Activated T-cell treated with anti-CD3 and anti-CD28 coated beads, Interleukin-2, amount 50 U/mL, for 1 hour (primary cell): ENCODE results near the gene CADM1.

Experiments used
- DNase-seq: peaks from one replicate; pipeline ENCODE4 v3.0.0-alpha.2; 2020

Gene CADM1

GRCh38 chr11:115347106-115347505, 157.1 kb downstream of the CADM1 start:
- DNase-seq, result no peak

- no peak for DNase-seq
These were observed 158.4 kb downstream of the CADM1 start for GRCh38 chr11:115345840-115346239.

DNA sequence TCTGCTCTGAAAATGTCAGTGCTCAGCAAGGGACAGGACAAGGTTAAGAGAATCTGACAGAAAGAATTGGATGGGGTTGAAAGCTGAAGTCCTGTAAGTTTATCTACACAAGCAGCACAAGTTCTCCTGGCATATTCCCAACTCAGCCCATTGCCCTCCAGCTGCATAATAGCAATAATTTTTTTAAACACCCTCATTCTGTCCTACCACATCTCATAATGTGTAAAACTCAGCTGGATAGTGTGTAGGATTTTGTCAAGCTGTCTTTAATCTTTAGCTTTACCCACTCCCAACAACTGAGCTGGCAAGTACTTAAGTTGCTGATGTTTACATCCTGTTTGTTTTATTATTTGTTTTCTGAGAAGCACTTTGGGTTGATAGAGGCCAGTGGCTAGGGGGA, 158.9 kb downstream of the CADM1 start:
- DNase-seq, result no peak

GRCh38 chr11:115344846-115345245, 159.4 kb downstream of the CADM1 start:
- no peak for DNase-seq

DNA sequence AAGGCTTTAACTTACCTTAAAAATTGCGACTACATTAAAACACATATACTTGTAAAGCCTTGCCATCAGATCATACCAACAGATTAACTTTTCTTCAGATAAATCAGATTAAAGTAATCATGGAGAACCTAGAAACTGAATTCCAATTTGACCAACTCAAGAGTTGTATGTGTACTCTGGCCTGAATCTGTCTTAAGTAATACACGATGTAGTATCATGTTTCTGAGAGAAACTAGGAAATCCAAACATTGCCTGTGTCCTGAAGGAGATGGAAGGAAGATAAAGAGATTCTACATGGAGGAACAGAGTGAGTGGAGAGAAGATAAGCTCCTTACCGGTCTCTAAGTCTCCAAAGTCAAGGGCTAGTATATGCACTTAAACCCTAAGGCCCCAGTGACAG, 162.1 kb downstream of the CADM1 start:
- DNase-seq, result no peak

DNA sequence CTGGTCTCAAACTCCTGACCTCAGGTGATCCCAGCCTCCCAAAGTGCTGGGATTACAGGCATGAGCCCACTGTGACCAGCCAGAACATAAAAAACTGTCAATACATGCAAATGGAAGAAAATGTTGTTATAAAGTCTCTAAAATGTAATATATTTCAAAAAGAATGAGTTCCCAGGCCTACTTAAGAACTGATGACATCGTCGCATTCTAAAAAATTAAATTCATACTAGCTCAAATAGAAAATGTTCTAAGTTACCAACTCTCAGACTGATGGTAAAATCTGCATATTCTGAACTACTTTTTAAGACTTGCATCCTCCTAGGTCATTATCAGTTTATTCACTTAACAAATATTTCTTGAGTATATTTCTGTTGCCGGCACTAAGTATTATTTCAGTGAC, 163.3 kb downstream of the CADM1 start:
- no peak for DNase-seq

- no peak for DNase-seq
These were observed 165.7 kb downstream of the CADM1 start for GRCh38 chr11:115338476-115338875.

DNA sequence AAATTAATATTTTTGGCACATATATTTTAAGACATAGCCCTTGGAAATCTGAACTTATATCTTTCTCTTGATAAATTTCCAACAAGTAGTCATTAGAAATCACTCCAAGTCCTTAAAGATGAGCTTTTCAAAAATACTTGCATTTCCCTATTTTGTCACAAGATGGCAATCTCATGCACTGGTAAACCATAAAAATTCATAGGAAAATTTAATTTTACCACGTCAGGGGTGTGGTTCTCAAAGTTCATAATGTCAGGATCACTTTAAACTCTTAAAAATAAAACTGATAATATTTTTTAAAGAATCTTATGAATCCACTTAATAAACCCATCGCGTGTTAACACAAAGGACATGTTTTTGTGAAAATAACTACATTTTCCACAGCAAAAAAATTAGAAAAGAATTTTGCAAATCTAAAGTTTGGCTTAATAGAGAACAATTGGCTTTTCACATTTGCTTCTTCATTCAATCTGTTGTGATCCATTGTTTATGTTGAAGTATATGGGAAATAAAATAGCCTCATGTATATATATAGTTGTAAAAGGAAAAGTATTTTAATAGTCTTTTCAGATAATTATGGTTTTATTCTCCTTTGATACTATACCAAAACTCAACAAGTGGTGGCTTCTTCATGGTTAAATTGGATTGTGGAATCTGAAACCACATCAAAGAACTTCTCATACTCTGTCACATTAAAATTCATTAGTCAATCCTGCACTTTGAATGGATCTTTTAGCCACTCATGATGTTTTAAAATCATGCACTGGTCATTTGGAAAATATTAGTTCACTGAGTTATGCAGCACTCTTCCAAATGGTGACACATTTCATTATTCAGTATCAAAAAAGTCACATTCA, 169.1 kb downstream of the CADM1 start:
- no peak for DNase-seq

- no peak for DNase-seq
These were observed 170.3 kb downstream of the CADM1 start for GRCh38 chr11:115333949-115334348.

DNA sequence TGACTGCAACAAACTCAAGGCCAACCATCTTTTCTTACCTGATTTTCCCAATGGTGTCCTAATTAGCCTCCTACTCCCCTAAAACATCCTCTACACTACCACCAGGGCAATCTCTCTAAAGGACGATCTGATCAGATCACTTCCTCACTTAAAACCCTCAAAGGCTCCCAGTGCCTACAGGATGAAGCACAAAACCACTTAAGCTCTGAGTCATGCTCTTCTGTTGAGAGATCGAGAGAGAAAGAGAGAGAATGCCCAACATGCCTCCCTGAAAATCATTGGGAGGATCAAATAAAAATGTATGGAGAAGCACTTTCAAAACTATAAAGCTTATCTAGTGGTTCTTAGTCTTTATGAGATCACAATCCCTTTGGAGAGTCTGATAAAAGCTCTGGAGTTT, 171.1 kb downstream of the CADM1 start:
- no peak for DNase-seq

GRCh38 chr11:115330684-115331482, 173.3 kb downstream of the CADM1 start:
- DNase-seq, result no peak

GRCh38 chr11:115326526-115326925, 177.7 kb downstream of the CADM1 start:
- no peak for DNase-seq

DNA sequence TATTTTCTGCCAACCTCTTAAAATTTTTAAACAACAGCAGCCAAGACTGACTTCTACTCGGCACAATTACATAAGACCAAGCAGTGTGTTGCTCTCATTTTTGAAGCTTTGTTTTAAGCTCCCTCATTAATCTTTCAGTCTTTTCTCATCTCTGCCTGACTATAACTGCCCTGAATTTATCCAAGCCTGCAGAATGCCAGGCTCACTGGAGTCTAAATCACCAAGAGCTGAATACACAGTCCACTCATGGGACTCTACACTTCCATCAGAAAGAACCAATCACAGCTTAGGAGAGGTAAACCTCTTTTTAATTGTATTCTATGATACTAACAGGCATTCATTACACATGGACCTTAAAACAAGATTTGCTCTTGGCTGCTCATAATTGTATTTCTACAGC, 178.7 kb downstream of the CADM1 start:
- no peak for DNase-seq

GRCh38 chr11:115324581-115325432, 179.4 kb downstream of the CADM1 start:
- DNase-seq, result no peak

DNA sequence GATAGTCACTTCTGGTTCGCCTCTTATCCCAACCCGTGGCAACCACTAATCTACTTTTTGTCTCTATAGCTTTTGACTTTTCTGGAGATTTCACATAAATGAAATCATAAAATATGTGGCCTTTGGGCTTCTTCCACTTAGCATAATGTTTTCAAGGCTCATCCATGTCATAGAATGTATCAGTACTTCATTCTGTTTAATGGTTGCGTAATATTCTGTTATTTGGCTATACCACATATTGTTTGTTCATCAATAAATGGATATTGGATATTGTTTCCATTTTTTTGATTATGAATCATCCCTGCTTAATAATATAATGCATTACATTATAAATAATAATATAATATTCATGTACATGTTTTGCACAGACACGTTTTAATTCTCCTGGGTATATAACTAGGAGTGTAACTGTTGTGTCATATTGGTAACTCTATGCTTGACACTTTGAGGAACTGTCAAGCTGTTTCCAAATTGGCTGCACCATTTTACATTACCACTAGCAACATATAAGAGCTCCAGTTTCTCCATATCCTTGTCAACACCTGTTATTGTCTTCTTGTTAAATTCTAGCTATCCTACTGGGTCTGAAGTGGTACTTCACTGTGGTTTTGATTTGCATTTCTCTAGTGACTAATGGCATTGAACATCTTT, 181.5 kb downstream of the CADM1 start:
- no peak for DNase-seq

GRCh38 chr11:115321605-115322289, 182.5 kb downstream of the CADM1 start:
- DNase-seq, result no peak

GRCh38 chr11:115317277-115318185, 186.7 kb downstream of the CADM1 start:
- no peak for DNase-seq

DNA sequence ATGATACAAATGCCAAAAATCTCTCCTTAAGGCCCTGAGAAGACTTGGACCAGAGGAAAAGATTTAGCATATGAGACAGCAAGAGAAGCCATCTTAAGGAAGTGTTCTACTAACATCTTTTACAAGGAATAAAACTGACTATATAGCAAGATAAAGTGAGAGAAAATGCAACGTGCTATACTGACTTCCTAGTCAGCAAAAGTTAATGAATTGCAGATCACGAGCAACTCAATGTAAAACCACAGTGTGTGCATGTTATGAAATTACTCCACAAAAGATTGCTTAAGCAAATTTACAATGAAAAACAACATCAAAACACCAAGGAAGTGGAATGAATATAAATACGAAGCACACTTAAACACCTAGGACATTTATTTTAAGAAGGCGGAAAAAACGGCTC, 187.5 kb downstream of the CADM1 start:
- no peak for DNase-seq

DNA sequence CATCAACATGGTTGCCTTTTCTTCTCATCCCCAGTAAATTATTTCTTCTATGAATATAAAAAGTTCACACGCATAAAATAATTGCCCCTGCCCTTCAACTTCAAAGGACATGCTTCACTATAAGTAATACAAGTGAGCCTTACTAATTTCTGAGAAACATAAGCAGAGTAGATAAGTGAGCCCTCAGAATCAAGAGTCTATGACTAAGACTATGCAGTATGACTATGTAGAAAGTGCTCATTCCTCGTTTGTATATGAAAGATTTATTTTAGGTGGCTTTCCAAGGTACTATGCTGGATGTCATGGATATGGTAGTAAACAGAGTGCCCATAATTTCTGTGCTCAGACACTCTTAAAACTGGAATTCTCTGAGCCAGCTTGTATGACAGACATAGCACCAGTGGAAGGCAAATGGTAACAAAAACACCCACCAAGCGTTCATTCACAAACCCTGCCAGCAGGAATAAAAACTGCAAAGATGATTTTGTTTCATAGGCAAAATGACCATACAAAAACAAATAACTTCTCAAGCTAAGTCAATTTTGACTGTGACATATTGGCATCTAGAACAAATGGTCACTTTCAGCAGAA, 189.8 kb downstream of the CADM1 start:
- no peak for DNase-seq

GRCh38 chr11:115313224-115313838, 190.9 kb downstream of the CADM1 start:
- no peak for DNase-seq
